PC-9 (cell line): ENCODE measurements around the gene RHBDL1.

Experiments
- CTCF ChIP-seq: fragments of 200-600 bp; sonication (generic); conservative IDR thresholded peaks from 2 replicates; pipeline ENCODE4 v1.6.1; 2017; ENCODE audit warnings: mixed run types, antibody characterized with exemption, mild to moderate bottlenecking, moderate library complexity
- EZH2 ChIP-seq: fragments of 200-600 bp; sonication (generic); IDR thresholded peaks from 2 replicates; pipeline ENCODE4 v1.8.0; 2017; ENCODE audit warnings: antibody characterized with exemption, low read depth

- TF ChIP-seq CTCF (no peak), EZH2 (no peak)
Observed at GRCh38 chr16:652454-653305, 22.8 kb upstream of the RHBDL1 start.
